Ectodermal cell (in vitro differentiated cells): ENCODE results near the gene ILKAP.

ENCODE experiments used
- H3K27ac ChIP-seq: 2 replicates; pipeline ENCODE4 v1.7.0; 2013; ENCODE audit warnings: mild to moderate bottlenecking, low read depth, low read length; ENCODE audit not compliant: insufficient read depth, poor library complexity, severe bottlenecking
- H3K27me3 ChIP-seq: 2 replicates; pipeline ENCODE4 v1.7.0; 2013; ENCODE audit warnings: mild to moderate bottlenecking, low read length; ENCODE audit not compliant: insufficient read depth, control insufficient read depth, poor library complexity, severe bottlenecking
- H3K36me3 ChIP-seq: one replicate; pipeline ENCODE4 v1.7.0; 2013; ENCODE audit warnings: low read length; ENCODE audit not compliant: control insufficient read depth, insufficient read depth
- H3K4me1 ChIP-seq: one replicate; pipeline ENCODE4 v1.7.0; 2013; ENCODE audit warnings: low read length; ENCODE audit not compliant: control insufficient read depth, insufficient read depth
- H3K4me3 ChIP-seq: 2 replicates; pipeline ENCODE4 v1.7.0; 2013; ENCODE audit warnings: low read depth, low read length, control low read depth; ENCODE audit not compliant: insufficient read depth
- H3K9me3 ChIP-seq: 2 replicates; pipeline ENCODE4 v1.7.0; 2013; ENCODE audit warnings: mild to moderate bottlenecking, low read length, moderate library complexity; ENCODE audit not compliant: control insufficient read depth
- WGBS, 2 experiments: methylation state at CpG; one replicate each; pipeline ENCODE4 v1.1.7; 2013; ENCODE audit warnings: missing lambda C conversion rate in 2 of 2; 5-methylcytosine and 5-hydroxymethylcytosine counted together

ILKAP gene

DNA sequence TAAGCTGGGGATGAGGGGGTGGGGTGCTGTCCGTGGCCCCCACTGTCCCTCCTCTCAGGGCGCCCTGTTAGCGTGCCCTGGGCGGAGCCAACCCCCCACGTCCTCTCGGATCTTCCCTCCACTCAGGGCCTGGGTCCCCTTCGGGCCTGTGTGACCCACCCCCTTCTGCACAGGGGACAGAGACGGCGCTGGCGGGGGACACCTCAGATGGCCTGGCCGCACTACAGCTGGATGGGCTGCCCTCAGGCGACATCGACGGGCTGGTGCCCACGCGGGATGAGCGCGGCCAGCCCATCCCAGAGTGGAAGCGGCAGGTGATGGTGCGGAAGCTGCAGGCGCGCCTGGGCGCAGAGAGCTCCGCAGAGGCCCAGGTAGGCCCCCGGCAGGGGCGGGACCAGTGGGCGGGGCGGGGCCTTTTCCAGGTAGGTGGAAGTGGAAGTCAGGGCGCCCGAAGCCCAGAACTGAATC lies 74.9 kb downstream of the ILKAP start:
- no peak overlapping the region for H3K4me3 ChIP-seq
- no peak overlapping the region for H3K27ac ChIP-seq
- no peaks in the 10 kb centered on the region for H3K4me1 ChIP-seq
- H3K36me3 ChIP-seq = no peaks in the 10 kb centered on the region
- H3K9me3 ChIP-seq = no peaks in the 10 kb centered on the region
- WGBS, 2 experiments = 90 to 91% methylated on average over 30 of the region's 30 CpGs
- H3K27me3 ChIP-seq = no peaks in the 10 kb centered on the region

DNA sequence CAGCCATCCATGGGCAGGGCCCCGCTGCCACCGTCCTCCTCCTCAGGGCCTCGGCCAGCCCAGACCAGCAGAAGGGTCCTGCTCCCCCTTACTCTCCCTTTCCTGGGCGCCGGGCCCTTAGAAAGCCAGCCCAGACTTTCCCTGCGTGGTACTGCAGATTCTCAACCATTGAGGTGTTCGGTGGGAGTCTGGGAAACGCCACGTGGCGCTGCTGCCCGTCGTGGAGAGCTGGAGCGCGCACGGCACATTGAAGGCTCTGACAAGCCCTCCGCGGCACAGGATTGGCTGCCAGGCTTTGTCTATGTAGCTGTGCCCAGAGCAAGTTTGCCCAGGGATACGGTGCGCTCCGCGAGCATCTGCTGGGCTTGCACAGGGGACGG lies 75.4 kb downstream of the ILKAP start:
- 93 to 96% methylated on average over 22 of the region's 22 CpGs for WGBS, 2 experiments
- Histone ChIP-seq H3K27me3 (no peaks in the 10 kb centered on the region), H3K4me1 (no peaks in the 10 kb centered on the region), H3K4me3 (no peak overlapping the region), H3K36me3 (no peaks in the 10 kb centered on the region), H3K9me3 (no peaks in the 10 kb centered on the region), H3K27ac (no peak overlapping the region)

DNA sequence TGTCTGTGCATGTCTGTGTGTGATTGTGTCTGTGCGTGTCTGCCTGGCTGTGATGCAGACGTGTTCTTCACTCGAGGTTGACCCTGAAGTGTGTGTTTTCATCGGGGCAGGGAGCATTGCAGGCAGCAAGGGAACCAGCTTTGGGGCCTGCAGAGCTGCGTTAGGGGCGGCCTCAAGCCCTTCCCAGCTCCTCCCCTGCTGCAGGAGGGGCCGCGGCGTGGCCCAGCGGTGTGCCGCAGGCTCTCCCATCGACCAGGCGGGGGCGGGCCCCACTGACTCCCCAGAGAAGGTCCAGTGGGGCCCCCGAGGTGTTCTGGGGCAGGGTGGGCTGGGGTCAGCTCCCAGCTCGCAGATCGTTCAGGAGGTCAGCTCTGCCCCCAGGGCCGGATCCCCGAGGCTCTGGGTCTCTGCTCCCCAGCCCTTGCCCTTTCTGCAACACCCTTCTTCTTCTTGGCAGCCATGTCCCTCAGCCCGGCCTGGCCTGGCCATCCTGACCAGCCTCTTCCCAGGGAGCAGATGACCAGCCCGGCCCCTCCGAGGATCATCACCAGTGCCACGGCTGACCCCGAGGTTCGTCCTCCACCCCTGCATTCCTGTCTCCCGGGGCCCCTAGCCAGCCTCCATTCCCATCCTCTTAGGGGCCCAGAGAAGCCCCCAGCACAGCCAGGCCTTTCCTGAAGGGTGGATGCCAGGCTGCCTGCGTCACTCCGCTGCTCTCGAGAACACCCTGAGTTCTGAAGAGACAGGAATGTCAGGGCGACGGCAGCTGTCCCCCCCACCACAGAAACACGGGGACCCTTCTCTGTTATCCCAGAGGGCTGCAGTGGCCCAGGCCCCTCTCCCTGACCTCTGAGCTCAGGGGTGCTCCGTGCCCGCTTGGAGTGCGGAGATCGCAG lies 76.1 kb downstream of the ILKAP start:
- Histone ChIP-seq H3K27ac (no peak overlapping the region), H3K36me3 (no peaks in the 10 kb centered on the region), H3K4me3 (no peak overlapping the region), H3K4me1 (no peaks in the 10 kb centered on the region), H3K27me3 (no peaks in the 10 kb centered on the region), H3K9me3 (no peaks in the 10 kb centered on the region)
- 74% methylated on average over 36 of the region's 36 CpGs for WGBS, 2 experiments

DNA sequence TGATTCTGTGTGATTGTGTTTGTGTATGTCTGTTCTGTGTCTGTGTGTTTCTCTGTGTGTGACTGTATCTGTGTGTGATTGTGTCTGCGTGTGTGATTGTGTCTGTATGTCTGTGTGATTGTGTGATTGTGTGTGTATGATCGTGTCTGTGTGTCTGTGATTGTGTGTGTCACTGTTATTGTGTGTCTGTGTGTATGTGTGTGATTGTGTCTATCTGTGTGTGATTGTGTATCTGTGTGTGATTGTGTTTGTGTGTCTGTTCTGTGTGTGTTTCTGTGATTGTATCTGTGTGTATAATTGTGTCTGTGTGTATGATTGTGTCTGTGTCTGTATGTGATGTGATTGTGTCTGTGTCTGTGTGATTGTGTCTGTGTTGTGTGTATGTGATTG lies 76.7 kb downstream of the ILKAP start:
- no peaks in the 10 kb centered on the region for H3K36me3 ChIP-seq
- H3K4me3 ChIP-seq = no peak overlapping the region
- no peak overlapping the region for H3K27ac ChIP-seq
- H3K4me1 ChIP-seq = no peaks in the 10 kb centered on the region
- H3K9me3 ChIP-seq = no peaks in the 10 kb centered on the region
- H3K27me3 ChIP-seq = no peaks in the 10 kb centered on the region
- WGBS, 2 experiments = 90 to 93% methylated on average over 2 of the region's 2 CpGs

DNA sequence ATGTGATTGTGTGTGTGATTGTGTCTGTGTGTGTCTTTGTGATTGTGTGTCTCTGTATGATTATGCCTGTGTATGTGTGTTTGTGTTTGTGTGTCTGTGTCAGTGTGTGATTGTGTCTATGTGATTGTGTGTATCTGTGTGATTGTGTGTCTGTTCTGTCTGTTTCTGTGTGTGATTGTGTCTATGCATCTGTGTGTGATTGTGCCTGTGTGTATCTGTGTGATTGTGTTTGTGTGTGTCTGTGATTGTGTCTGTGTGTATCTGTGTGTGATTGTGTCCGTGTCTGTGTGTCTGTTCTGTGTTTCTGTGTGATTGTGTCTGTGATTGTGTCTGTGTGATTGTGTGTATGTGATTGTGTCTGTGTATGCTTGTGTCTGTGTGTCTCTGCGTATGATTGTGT lies 77.2 kb downstream of the ILKAP start:
- H3K4me3 ChIP-seq = no peak overlapping the region
- H3K27ac ChIP-seq = no peak overlapping the region
- no peaks in the 10 kb centered on the region for H3K4me1 ChIP-seq
- H3K27me3 ChIP-seq = no peaks in the 10 kb centered on the region
- H3K9me3 ChIP-seq = no peaks in the 10 kb centered on the region
- WGBS, 2 experiments = 83 to 97% methylated on average over 2 of the region's 2 CpGs
- no peaks in the 10 kb centered on the region for H3K36me3 ChIP-seq

DNA sequence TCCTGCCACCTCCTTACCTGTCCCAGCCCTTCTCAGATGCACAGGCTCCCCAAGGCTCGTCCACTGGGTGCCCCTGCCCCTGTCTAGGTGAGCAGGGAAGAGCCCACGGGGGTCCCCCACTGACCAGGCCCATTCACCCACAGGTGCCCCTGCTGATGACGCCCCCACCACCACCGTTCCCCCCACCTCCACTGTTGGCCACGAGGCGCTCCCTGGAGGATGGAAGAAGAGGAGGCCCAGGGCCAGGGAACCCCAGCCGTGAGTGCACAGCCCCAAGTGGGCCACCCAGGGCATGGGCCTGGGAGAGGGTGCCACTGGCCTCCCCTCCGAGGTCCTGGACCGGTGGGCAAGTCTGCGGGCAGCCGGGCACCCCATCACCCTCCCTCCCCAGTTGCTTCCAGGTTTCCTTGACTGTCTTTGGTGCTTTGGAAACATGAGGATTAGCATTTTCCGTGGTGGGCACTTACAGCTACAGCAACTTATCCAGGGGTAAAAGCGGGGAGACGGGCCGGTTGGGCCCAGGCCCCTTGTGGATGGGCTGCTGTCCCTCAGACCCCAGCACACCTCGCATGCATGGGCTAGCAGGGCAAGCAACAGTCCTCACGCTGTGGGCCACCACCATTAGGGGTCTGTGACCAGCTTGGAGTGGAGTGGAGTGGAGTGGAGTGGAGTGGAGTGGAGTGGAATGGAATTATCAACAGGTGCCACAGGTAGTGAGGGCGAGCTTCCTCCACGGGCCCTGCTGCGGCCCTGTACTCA lies 78.2 kb downstream of the ILKAP start:
- Histone ChIP-seq H3K27ac (no peak overlapping the region), H3K27me3 (no peaks in the 10 kb centered on the region), H3K4me1 (peaks cover 4% of the 10 kb centered on the region), H3K4me3 (no peak overlapping the region), H3K36me3 (no peaks in the 10 kb centered on the region), H3K9me3 (no peaks in the 10 kb centered on the region)
- 92 to 94% methylated on average over 20 of the region's 20 CpGs for WGBS, 2 experiments

DNA sequence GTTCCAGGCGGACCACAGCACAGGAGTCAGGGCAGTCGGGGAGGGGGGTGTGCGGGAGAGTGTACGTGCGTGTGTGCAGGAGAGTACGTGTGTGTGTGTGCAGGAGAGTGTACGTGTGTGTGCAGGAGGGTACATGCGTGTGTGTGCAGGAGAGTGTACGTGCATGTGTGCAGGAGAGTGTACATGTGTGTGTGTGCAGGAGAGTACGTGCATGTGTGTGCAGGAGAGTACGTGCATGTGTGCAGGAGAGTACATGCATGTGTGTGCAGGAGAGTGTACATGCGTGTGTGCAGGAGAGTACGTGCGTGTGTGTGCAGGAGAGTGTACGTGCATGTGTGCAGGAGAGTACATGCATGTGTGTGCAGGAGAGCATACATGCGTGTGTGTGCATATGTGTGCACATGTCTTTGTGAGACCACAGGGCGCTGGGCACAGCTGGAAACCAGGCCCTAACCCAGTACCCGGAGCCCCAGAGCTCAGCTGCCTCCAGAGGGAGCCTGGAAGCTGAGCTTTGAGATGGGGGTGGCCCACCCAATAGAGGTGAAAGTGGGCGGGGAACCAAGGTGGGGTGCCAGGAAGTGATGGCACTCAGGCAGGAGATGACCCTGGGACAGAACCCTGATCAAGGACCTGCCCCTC lies 78.9 kb downstream of the ILKAP start:
- H3K36me3 ChIP-seq = no peaks in the 10 kb centered on the region
- no peaks in the 10 kb centered on the region for H3K27me3 ChIP-seq
- 95 to 96% methylated on average over 19 of the region's 19 CpGs for WGBS, 2 experiments
- no peaks in the 10 kb centered on the region for H3K9me3 ChIP-seq
- no peak overlapping the region for H3K27ac ChIP-seq
- H3K4me1 ChIP-seq = peaks cover 8% of the 10 kb centered on the region
- no peak overlapping the region for H3K4me3 ChIP-seq

DNA sequence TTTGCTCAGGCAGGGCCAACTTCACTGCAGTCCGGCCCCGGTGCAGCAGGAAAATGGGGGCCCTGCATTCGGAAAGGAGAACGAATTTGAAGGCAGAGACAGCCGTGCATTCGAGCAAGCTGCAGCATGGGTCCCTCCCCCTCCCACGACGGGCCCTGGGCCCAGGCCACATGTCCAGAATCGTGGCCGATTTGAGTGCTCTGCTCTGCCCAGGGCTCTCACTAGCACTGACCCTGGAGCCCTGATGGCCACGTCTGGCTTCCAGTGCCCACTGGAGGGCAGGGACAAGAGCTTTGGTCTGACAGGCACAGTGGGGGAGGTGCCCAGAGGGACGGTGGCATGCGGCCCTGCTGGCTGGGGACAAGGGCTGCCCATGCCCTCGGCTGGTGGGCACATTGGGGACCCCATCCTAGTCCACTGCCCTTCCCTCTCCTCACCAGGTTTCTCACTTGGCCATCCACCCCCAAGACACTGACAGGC lies 79.5 kb downstream of the ILKAP start:
- Histone ChIP-seq H3K9me3 (no peaks in the 10 kb centered on the region), H3K27ac (no peak overlapping the region), H3K27me3 (no peaks in the 10 kb centered on the region), H3K4me1 (peaks cover 8% of the 10 kb centered on the region), H3K4me3 (no peak overlapping the region), H3K36me3 (no peaks in the 10 kb centered on the region)
- 86 to 89% methylated on average over 14 of the region's 14 CpGs for WGBS, 2 experiments

DNA sequence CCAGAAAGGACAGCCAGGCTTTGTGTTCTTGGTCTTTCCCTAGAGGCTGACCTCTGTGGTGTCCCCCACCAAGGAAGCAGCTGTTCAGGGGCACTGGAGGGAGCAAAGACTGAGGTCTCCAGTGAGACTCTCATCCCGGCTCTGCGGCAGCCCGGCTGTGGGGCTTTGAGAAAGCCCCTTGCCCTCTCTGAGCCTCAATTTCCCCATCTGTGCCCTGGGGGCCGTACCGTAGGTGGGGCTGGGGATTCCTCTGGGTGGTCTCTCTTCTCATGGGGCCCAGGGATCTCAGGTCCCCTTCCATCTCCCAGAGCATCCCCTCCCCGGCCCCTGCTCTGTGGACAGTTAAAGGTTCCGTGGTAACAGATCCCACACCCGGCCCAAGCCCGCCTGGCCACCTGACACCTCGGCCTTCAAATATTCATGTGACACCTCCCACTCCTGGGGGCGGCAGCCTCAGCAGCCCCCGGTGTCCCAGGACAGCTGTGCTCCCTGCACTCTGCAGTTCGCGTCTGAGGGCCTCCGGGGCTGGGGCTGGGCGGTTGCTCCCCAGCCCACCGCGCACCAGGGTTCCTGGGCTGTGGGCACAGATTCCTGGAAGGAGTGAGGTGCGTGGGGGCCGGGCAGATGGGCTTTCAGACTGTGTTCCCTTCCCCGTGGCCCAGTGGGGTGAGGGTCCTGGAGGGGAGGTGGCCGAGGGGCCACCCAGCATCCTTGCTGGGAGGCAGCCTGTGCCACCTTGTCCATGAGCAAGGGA lies 80.1 kb downstream of the ILKAP start:
- WGBS, 2 experiments = 88% methylated on average over 22 of the region's 22 CpGs
- H3K27me3 ChIP-seq = no peaks in the 10 kb centered on the region
- no peak overlapping the region for H3K4me3 ChIP-seq
- H3K9me3 ChIP-seq = no peaks in the 10 kb centered on the region
- H3K27ac ChIP-seq = no peak overlapping the region
- H3K36me3 ChIP-seq = no peaks in the 10 kb centered on the region
- H3K4me1 ChIP-seq = peaks cover 8% of the 10 kb centered on the region
